Calu3 (cell line): Measurements from ENCODE around the gene CHST12. TPM values are rescaled to one million over a fixed set of nuclear protein-coding genes. Genes with fewer than 3 reads are reported as not detected.

Source experiments
- BruUV-seq: library from RNA; stranded (reverse); fragments of 400-500 nt; replicated peaks from 2 replicates; lab custom pipeline; 2021; lab: Mats Ljungman, UMichigan
- CTCF ChIA-PET: fragments of 300-600 bp; sonication (Branson Sonifier 250); formaldehyde crosslinking; loops from one replicate; lab custom pipeline; 2022; ENCODE audit warnings: antibody characterized with exemption; lab: Charles Lee
- DNase-seq: peaks from one replicate; pipeline ENCODE4 v3.0.0; 2022
- H3K27ac Mint-ChIP-seq: one replicate; pipeline ENCODE4 v1.8.0; 2022; ENCODE audit warnings: mixed read lengths; ENCODE audit not compliant: unreplicated experiment
- H3K27me3 Mint-ChIP-seq: one replicate; pipeline ENCODE4 v1.8.0; 2022; ENCODE audit warnings: mixed read lengths; ENCODE audit not compliant: unreplicated experiment
- H3K36me3 Mint-ChIP-seq: one replicate; pipeline ENCODE4 v1.8.0; 2022; ENCODE audit warnings: mild to moderate bottlenecking, moderate library complexity, mixed read lengths; ENCODE audit not compliant: insufficient read depth, unreplicated experiment
- H3K4me1 Mint-ChIP-seq: one replicate; pipeline ENCODE4 v1.8.0; 2022; ENCODE audit warnings: mild to moderate bottlenecking, low read depth, mixed read lengths; ENCODE audit not compliant: unreplicated experiment
- H3K4me3 Mint-ChIP-seq: one replicate; pipeline ENCODE4 v1.8.0; 2022; ENCODE audit warnings: mild to moderate bottlenecking, low read depth, moderate library complexity, mixed read lengths; ENCODE audit not compliant: unreplicated experiment
- H3K9me3 Mint-ChIP-seq: one replicate; pipeline ENCODE4 v1.8.0; 2022; ENCODE audit warnings: low read depth, mixed read lengths; ENCODE audit not compliant: unreplicated experiment
- intact Hi-C: fragments of 100-400 bp; cut with micrococcal nuclease; formaldehyde crosslinking; loops from one replicate; pipeline ENCODE4 v1.10.0; 2022; ENCODE audit not compliant: unreplicated experiment
- total RNA-seq: library from RNA; stranded (reverse); gene quantifications from 2 replicates; pipeline ENCODE4 v1.2.3, GENCODE V29; 2022
- TF ChIP-seq, protein P1 (sequence below): fragments of 200-600 bp; IDR thresholded peaks from one replicate; pipeline ENCODE4 v1.8.0; 2022; ENCODE audit warnings: antibody characterized with exemption; ENCODE audit not compliant: unreplicated experiment

CHST12 gene
- total RNA-seq, 1 experiment from 2014 or later: 21.2 TPM

DNA sequence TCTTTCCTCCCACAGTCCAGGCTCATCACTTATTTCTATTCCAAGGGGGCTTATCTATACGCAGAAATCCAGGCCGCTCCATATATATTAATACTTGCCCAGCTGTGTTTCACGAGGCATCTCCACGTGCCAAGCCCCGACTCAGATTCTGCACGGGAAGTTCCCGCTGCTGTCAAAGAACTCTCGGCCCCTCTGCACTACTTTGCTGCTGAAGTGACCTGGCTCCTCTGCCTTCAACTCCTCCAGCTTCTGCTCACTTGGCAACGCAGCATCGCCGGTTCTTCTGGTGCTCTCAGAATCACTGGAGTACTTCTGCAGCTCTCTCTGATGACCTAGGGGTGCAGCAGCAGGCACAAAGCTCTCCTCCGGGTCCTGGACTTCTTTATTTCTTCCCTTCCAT lies 9.7 kb upstream of the CHST12 start:
- no peak for DNase-seq
- Mint-ChIP-seq H3K4me3 (no peak overlapping the region), H3K27ac (no peak overlapping the region), H3K9me3 (no peaks in the 10 kb centered on the region), H3K27me3 (no peaks in the 10 kb centered on the region), H3K4me1 (no peaks in the 10 kb centered on the region), H3K36me3 (peaks cover 16% of the 10 kb centered on the region)
- CTCF ChIA-PET: no interaction called here
- no TSS peak for BruUV-seq
- intact Hi-C loops: no loop called here
- TF ChIP-seq, protein P1, sequence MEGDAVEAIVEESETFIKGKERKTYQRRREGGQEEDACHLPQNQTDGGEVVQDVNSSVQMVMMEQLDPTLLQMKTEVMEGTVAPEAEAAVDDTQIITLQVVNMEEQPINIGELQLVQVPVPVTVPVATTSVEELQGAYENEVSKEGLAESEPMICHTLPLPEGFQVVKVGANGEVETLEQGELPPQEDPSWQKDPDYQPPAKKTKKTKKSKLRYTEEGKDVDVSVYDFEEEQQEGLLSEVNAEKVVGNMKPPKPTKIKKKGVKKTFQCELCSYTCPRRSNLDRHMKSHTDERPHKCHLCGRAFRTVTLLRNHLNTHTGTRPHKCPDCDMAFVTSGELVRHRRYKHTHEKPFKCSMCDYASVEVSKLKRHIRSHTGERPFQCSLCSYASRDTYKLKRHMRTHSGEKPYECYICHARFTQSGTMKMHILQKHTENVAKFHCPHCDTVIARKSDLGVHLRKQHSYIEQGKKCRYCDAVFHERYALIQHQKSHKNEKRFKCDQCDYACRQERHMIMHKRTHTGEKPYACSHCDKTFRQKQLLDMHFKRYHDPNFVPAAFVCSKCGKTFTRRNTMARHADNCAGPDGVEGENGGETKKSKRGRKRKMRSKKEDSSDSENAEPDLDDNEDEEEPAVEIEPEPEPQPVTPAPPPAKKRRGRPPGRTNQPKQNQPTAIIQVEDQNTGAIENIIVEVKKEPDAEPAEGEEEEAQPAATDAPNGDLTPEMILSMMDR: no peak

DNA sequence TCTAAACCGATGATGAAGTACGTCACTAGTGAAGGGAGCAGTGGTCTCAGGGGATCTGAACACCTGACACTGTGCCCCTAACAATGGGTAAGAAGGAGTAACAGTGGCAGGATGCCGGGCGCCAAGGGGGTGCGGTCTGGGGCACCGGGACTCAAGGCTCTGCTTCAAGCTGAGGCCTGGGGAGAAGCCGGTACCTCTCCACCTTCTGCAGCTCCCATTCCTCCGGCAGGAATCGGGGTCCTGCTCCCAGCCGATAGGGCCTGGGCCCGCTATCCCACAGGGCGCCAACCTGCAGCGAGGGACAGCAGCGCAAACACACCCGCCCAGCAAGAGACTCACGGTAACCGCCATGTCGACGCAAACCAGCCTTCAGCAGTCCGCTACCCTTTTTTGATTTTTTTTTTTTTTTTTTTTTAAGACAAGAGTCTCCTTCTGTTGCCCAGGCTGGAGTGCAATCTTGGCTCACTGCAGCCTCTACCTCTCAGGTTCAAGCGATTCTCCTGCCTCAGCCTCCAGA lies 8.8 kb upstream of the CHST12 start:
- intact Hi-C loops: no loop called here
- Mint-ChIP-seq H3K36me3 (peaks cover 16% of the 10 kb centered on the region), H3K27me3 (no peaks in the 10 kb centered on the region), H3K4me3 (no peak overlapping the region), H3K4me1 (peaks cover 4% of the 10 kb centered on the region), H3K9me3 (no peaks in the 10 kb centered on the region), H3K27ac (no peak overlapping the region)
- DNase-seq: no peak
- TF ChIP-seq, protein P1: no peak
- CTCF ChIA-PET: no interaction called here
- no TSS peak for BruUV-seq

DNA sequence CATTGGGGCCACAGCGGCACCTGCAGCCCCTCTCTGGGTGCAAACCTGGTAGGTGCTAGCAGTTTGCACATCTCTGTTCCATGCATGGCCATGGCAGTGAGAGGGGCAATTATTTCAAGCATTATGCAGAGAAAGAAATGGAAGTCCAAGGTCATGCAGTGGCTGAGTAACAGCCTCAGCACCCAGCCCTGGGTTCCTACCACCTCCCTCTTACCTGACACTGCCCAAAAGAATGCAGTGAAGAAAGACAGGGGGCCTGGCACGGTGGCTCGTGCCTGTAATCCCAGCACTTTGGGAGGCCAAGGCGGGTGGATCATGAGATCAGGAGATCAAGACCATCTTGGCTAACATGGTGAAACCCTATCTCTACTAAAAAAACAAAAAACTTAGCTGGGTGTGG lies 4.9 kb upstream of the CHST12 start:
- TF ChIP-seq, protein P1: no peak
- CTCF ChIA-PET: no interaction called here
- Mint-ChIP-seq H3K9me3 (no peaks in the 10 kb centered on the region), H3K27me3 (no peaks in the 10 kb centered on the region), H3K36me3 (peaks cover 24% of the 10 kb centered on the region), H3K4me3 (no peak overlapping the region), H3K27ac (no peak overlapping the region), H3K4me1 (peaks cover 11% of the 10 kb centered on the region)
- BruUV-seq: no TSS peak
- intact Hi-C loops: no loop called here
- DNase-seq: no peak

DNA sequence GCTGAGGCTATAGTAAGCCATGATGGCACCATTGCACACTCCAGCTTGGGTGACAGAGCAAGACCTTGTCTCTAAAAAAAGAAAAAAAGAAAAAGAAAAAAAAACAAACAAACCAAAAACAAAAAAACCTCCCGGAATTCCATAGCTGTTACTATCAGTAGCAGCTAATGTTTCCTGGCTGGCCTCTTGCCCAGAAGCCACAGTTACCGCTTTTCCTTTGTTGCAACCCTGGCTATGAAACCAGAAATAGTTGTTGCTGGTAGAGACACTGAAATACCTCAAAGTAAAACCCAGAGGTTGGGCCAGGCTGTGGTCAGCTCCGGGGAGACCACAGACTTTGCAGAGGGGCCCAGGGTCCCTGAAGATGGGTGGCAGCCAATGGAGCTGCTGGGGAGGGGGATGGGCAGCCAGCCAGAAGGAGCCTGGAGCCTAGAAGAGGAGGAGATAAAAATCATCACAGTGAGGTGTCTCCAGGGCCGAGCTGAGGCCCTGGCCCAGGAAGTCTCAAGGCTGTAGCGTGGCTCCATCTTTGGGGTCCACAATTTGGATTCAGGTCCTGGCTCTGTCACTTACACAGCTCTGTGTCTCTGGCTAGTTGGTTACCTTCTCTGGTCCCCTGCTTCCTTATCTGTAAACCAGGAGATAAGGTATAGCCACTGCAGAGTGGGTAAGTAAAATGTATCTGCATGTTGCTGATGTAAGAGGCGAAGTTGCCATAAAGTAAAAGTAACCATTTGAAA lies 3.4 kb upstream of the CHST12 start:
- no peaks in the 10 kb centered on the region for H3K9me3 Mint-ChIP-seq
- H3K36me3 Mint-ChIP-seq: peaks cover 29% of the 10 kb centered on the region
- H3K4me3 Mint-ChIP-seq: peak overlapping the region; percentile 38
- peak overlapping the region; percentile 41 for H3K27ac Mint-ChIP-seq
- intact Hi-C loops: no loop called here
- no peaks in the 10 kb centered on the region for H3K27me3 Mint-ChIP-seq
- TF ChIP-seq, protein P1: no peak
- no TSS peak for BruUV-seq
- peaks cover 22% of the 10 kb centered on the region for H3K4me1 Mint-ChIP-seq
- DNase-seq: peak; percentile 84
- CTCF ChIA-PET: interaction anchor here (0.6 to 1.8 kb wide), 10 partner anchors 9 to 319 kb away, joined by 3 to 7 read pairs (median 4); no protein-coding TSS in a partner anchor
